SK-N-SH treated with all-trans-retinoic acid at 6 μM for 48 hours (cell line): ENCODE measurements around the gene ZNF236.

ENCODE experiments used
- ATAC-seq: fragments of 200-7000 bp; cut with Tn5 transposase; 3 replicates; pipeline ENCODE4 v1.9.1; 2020; ENCODE audit warnings: mild to moderate bottlenecking, moderate library complexity
- ARNTL ChIP-seq: fragments of 450-650 bp; formaldehyde crosslinking; IDR thresholded peaks from 2 replicates; pipeline ENCODE4 v1.5.0; 2020; ENCODE audit warnings: low read depth, mild to moderate bottlenecking, moderate library complexity, borderline replicate concordance
- BACH2 ChIP-seq: fragments of 250-450 bp; sonication (Bioruptor Pico); IDR thresholded peaks from 2 replicates; pipeline ENCODE4 v1.9.0; 2021; ENCODE audit warnings: mild to moderate bottlenecking, borderline replicate concordance
- CREB5 ChIP-seq: fragments of 250-450 bp; sonication (Bioruptor Pico); IDR thresholded peaks from 2 replicates; pipeline ENCODE4 v1.5.1; 2020; ENCODE audit warnings: low read depth, mild to moderate bottlenecking, moderate library complexity
- CSDC2 ChIP-seq: fragments of 250-450 bp; sonication (Bioruptor Pico); IDR thresholded peaks from 2 replicates; pipeline ENCODE4 v1.5.0; 2020; ENCODE audit warnings: mild to moderate bottlenecking, moderate library complexity
- CSRNP3 ChIP-seq: fragments of 250-450 bp; sonication (Bioruptor Pico); IDR thresholded peaks from 2 replicates; pipeline ENCODE4 v1.5.1; 2021; ENCODE audit warnings: mild to moderate bottlenecking, moderate library complexity
- ESRRG ChIP-seq: fragments of 250-450 bp; sonication (Bioruptor Pico); IDR thresholded peaks from 2 replicates; pipeline ENCODE4 v1.6.1; 2021; ENCODE audit warnings: mild to moderate bottlenecking
- GLIS3 ChIP-seq: fragments of 250-450 bp; sonication (Bioruptor Pico); IDR thresholded peaks from 2 replicates; pipeline ENCODE4 v1.5.0; 2020; ENCODE audit warnings: mild to moderate bottlenecking, moderate library complexity
- ISL1 ChIP-seq: fragments of 250-450 bp; sonication (Bioruptor Pico); IDR thresholded peaks from 2 replicates; pipeline ENCODE4 v2.1.2; 2022; ENCODE audit warnings: mild to moderate bottlenecking, moderate library complexity
- OSR1 ChIP-seq: fragments of 250-450 bp; sonication (Bioruptor Pico); IDR thresholded peaks from 2 replicates; pipeline ENCODE4 v1.8.0; 2022; ENCODE audit warnings: moderate library complexity, mild to moderate bottlenecking, inconsistent platforms
- PATZ1 ChIP-seq: fragments of 250-450 bp; sonication (Bioruptor Pico); IDR thresholded peaks from 2 replicates; pipeline ENCODE4 v1.8.0; 2020; ENCODE audit warnings: mild to moderate bottlenecking, moderate library complexity, borderline replicate concordance
- POU6F1 ChIP-seq: fragments of 250-450 bp; sonication (Bioruptor Pico); IDR thresholded peaks from 2 replicates; pipeline ENCODE4 v1.8.0; 2021; ENCODE audit warnings: low read depth, mild to moderate bottlenecking, moderate library complexity, borderline replicate concordance
- PPARA ChIP-seq: fragments of 250-450 bp; sonication (Bioruptor Pico); IDR thresholded peaks from 2 replicates; pipeline ENCODE4 v1.5.0; 2020; ENCODE audit warnings: mild to moderate bottlenecking, borderline replicate concordance
- RARB ChIP-seq: fragments of 250-450 bp; sonication (Bioruptor Pico); IDR thresholded peaks from 2 replicates; pipeline ENCODE4 v1.8.0; 2021; ENCODE audit warnings: mild to moderate bottlenecking, moderate library complexity
- SNAI2 ChIP-seq: fragments of 250-450 bp; sonication (Bioruptor Pico); IDR thresholded peaks from 2 replicates; pipeline ENCODE4 v1.5.0; 2020; ENCODE audit warnings: mild to moderate bottlenecking, moderate library complexity
- TCF4 ChIP-seq: fragments of 250-450 bp; sonication (Bioruptor Pico); IDR thresholded peaks from 2 replicates; pipeline ENCODE4 v1.8.0; 2021; ENCODE audit warnings: mild to moderate bottlenecking, moderate library complexity, borderline replicate concordance
- TOX ChIP-seq: fragments of 250-450 bp; sonication (Bioruptor Pico); IDR thresholded peaks from 2 replicates; pipeline ENCODE4 v1.8.0; 2021; ENCODE audit warnings: mild to moderate bottlenecking, moderate library complexity, borderline replicate concordance
- TSHZ2 ChIP-seq: fragments of 250-450 bp; sonication (Bioruptor Pico); IDR thresholded peaks from 2 replicates; pipeline ENCODE4 v1.5.0; 2020; ENCODE audit warnings: mild to moderate bottlenecking, moderate library complexity
- ZC3H10 ChIP-seq: fragments of 250-450 bp; sonication (Bioruptor Pico); IDR thresholded peaks from 2 replicates; pipeline ENCODE4 v1.5.1; 2021; ENCODE audit warnings: mild to moderate bottlenecking, moderate library complexity
- ZFP3 ChIP-seq: fragments of 250-450 bp; sonication (Bioruptor Pico); IDR thresholded peaks from 2 replicates; pipeline ENCODE4 v1.5.0; 2020; ENCODE audit warnings: mild to moderate bottlenecking, moderate library complexity
- ZFP30 ChIP-seq: fragments of 450-650 bp; formaldehyde crosslinking; IDR thresholded peaks from 2 replicates; pipeline ENCODE4 v1.5.0; 2022; ENCODE audit warnings: mild to moderate bottlenecking, moderate library complexity
- ZNF565 ChIP-seq: fragments of 450-650 bp; formaldehyde crosslinking; conservative IDR thresholded peaks from 2 replicates; pipeline ENCODE4 v1.5.0; 2020; ENCODE audit warnings: low read depth, mild to moderate bottlenecking, moderate library complexity
- ZNF70 ChIP-seq: fragments of 450-650 bp; formaldehyde crosslinking; IDR thresholded peaks from 2 replicates; pipeline ENCODE4 v1.5.0; 2020; ENCODE audit warnings: mild to moderate bottlenecking, moderate library complexity

ZNF236 gene

GRCh38 chr18:77009675-77010074, 187.3 kb downstream of the ZNF236 start:
- no peak; the same call in 2 of the 3 replicates for ATAC-seq
- TF ChIP-seq CSDC2: no peak
- no peak for TF ChIP-seq ZNF70 (CRISPR knock-in tag)
- no peak for TF ChIP-seq CREB5 (CRISPR knock-in tag)
- no peak for TF ChIP-seq ARNTL (CRISPR knock-in tag)
- no peak for TF ChIP-seq SNAI2
- TF ChIP-seq TCF4 (CRISPR knock-in tag): no peak
- TF ChIP-seq ZFP30 (CRISPR knock-in tag): no peak
- TF ChIP-seq BACH2 (CRISPR knock-in tag): no peak
- no peak for TF ChIP-seq TOX (CRISPR knock-in tag)
- TF ChIP-seq ZFP3: no peak
- TF ChIP-seq PPARA (CRISPR knock-in tag): no peak

- no peak for ATAC-seq
- no peak for TF ChIP-seq ZNF565 (CRISPR knock-in tag)
- no peak for TF ChIP-seq CREB5 (CRISPR knock-in tag)
- TF ChIP-seq POU6F1 (CRISPR knock-in tag): no peak
- TF ChIP-seq, all 23 proteins: peak for 0
Measured at GRCh38 chr18:77012120-77012519, 189.8 kb downstream of the ZNF236 start.

GRCh38 chr18:77012806-77013541, 190.6 kb downstream of the ZNF236 start:
- ATAC-seq: no peak
- TF ChIP-seq PATZ1 (no peak), BACH2 (CRISPR knock-in tag) (no peak), TCF4 (CRISPR knock-in tag) (no peak), ESRRG (no peak), TOX (CRISPR knock-in tag) (no peak), ZNF70 (CRISPR knock-in tag) (no peak), ZFP30 (CRISPR knock-in tag) (no peak), TSHZ2 (CRISPR knock-in tag) (no peak), ZC3H10 (CRISPR knock-in tag) (no peak), PPARA (CRISPR knock-in tag) (no peak), CSDC2 (no peak), CSRNP3 (CRISPR knock-in tag) (no peak), ZFP3 (no peak), POU6F1 (CRISPR knock-in tag) (no peak), RARB (CRISPR knock-in tag) (no peak), CREB5 (CRISPR knock-in tag) (no peak), ISL1 (CRISPR knock-in tag) (no peak), GLIS3 (no peak), SNAI2 (no peak), OSR1 (CRISPR knock-in tag) (no peak)
- TF ChIP-seq, all 23 proteins: peak for 0
